ENCODE results near the gene NUDT21. TPM values are rescaled to one million over a fixed set of nuclear protein-coding genes. Genes with fewer than 3 reads are reported as not detected.

The NUDT21 gene
- total and polyA plus RNA-seq, 12 donors, result 9.3 to 74.7 (median 62.5) TPM

DNA sequence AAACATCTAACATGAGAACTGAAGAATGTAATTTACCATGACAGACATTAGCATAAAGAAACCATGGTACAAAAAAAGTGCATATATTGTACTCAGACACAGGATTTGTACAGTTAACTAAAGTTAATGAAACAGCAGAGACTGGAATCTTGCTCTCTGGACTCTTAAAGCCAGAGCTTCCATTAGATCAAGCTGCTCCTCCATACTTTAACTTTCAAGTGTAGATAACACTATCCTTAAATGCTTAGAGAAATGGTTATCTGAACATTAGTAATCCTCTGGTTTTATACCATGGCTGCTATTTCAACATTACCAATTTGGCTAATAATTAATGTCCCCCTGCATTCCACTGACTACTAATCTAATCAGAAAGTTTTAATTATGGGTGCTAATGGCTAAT lies 3.1 kb downstream of the NUDT21 start:
- Histone ChIP-seq H3K9me3 (no peaks in the 10 kb centered on the region), H3K36me3 (peaks cover 0 to 51% (median 13%) of the 10 kb centered on the region in 9 donors), H3K27ac (no peak overlapping the region), H3K4me1 (peaks cover 4 to 45% (median 35%) of the 10 kb centered on the region in 9 donors), H3K4me3 (no peak overlapping the region), H3K27me3 (no peaks in the 10 kb centered on the region)
- DNase-seq (no peak), ATAC-seq (no peak)
- TF ChIP-seq, protein P1, sequence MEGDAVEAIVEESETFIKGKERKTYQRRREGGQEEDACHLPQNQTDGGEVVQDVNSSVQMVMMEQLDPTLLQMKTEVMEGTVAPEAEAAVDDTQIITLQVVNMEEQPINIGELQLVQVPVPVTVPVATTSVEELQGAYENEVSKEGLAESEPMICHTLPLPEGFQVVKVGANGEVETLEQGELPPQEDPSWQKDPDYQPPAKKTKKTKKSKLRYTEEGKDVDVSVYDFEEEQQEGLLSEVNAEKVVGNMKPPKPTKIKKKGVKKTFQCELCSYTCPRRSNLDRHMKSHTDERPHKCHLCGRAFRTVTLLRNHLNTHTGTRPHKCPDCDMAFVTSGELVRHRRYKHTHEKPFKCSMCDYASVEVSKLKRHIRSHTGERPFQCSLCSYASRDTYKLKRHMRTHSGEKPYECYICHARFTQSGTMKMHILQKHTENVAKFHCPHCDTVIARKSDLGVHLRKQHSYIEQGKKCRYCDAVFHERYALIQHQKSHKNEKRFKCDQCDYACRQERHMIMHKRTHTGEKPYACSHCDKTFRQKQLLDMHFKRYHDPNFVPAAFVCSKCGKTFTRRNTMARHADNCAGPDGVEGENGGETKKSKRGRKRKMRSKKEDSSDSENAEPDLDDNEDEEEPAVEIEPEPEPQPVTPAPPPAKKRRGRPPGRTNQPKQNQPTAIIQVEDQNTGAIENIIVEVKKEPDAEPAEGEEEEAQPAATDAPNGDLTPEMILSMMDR (IDR thresholded peaks at IDR 0.05), result no peak
- intact Hi-C loops (cut with DNase I), result no loop called here

DNA sequence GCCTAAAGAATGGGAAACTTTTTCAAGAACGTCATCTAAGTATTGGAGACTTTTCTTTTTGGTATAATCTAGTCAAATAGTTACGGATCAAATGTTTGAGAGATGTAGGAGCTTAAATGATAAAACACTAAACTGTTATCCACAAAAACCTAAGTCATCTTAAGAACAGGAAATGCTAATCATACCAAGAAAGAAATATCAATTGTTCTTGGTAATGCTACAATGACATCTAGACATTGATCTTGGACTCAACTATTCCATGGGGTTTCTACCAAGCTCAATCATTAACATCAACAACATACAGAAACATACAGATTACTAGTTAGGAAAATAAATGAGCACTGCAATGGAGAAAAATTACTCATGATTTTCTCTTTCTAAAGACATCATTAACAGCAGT lies 3.8 kb downstream of the NUDT21 start:
- TF ChIP-seq, protein P1 (IDR thresholded peaks at IDR 0.05), result no peak
- intact Hi-C loops (cut with DNase I), result no loop called here
- Histone ChIP-seq H3K4me1 (peaks cover 4 to 38% (median 28%) of the 10 kb centered on the region in 9 donors), H3K36me3 (peaks cover 0 to 55% (median 13%) of the 10 kb centered on the region in 9 donors), H3K9me3 (no peaks in the 10 kb centered on the region), H3K4me3 (no peak overlapping the region), H3K27ac (no peak overlapping the region), H3K27me3 (no peaks in the 10 kb centered on the region)
- WGBS, 2 donors, result 56 to 69% methylated on average over 2 of the region's 2 CpGs
- ATAC-seq (no peak), DNase-seq (no peak)

DNA sequence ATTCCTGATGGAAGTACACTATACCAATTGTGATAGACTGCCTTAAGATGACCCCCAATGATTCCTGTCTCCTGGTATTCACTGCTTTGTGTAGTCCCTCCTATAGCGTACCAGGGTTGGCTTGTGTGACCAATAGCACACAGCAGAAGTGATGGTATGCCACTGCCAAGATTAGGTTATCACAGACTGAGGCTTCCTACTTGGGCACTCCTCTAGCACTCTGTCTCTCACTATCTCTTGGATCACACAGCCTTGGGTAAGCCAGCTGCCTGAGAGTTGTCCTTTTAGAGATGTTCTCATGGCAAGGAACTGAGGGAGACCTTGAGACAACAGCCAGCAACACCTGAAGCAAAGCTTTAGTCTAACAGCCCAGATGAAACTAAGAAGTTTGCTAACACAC lies 13.1 kb downstream of the NUDT21 start:
- intact Hi-C loops (cut with DNase I), result no loop called here
- H3K4me3 ChIP-seq, result no peak overlapping the region
- H3K4me1 ChIP-seq, result peaks cover 0 to 7% (median 0%) of the 10 kb centered on the region in 9 donors
- H3K27me3 ChIP-seq, result no peaks in the 10 kb centered on the region
- peaks cover 0 to 95% (median 22%) of the 10 kb centered on the region in 9 donors for H3K36me3 ChIP-seq
- TF ChIP-seq, protein P1 (IDR thresholded peaks at IDR 0.05), result no peak
- WGBS, 2 donors, result 91 to 93% methylated on average over 1 of the region's 1 CpG
- ATAC-seq (no peak), DNase-seq (no peak)
- no peak overlapping the region for H3K27ac ChIP-seq
- H3K9me3 ChIP-seq, result no peaks in the 10 kb centered on the region

DNA sequence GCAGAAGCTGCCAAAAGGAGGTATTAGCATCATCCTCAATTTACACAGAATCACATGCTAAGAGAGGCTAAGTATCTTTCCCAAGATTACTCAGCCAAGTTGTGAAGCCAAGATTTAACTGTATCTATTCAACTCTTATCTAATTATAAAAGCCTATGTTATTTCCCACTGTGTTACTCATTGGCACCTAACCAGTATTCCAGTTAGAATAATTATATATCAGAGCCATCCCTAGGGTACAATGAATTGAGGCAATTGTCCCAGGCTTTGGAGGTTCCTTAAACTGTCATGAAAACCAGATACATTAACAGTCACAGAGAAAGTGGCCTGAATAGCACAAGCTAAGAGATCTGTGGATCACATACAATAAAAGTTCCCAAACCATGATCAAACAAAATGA lies 14.9 kb downstream of the NUDT21 start:
- Histone ChIP-seq H3K9me3 (no peaks in the 10 kb centered on the region), H3K36me3 (peaks cover 0 to 98% (median 26%) of the 10 kb centered on the region in 9 donors)

More for the DNA sequence above, 14.9 kb downstream of the NUDT21 start:
- ATAC-seq (no peak), DNase-seq (no peak)
- Histone ChIP-seq H3K27me3 (no peaks in the 10 kb centered on the region), H3K4me3 (no peak overlapping the region), H3K4me1 (peaks cover 0 to 7% (median 0%) of the 10 kb centered on the region in 9 donors), H3K27ac (no peak overlapping the region)
- intact Hi-C loops (cut with DNase I), result no loop called here
- TF ChIP-seq, protein P1 (IDR thresholded peaks at IDR 0.05), result no peak

Measured in heart right ventricle (tissue), 16 donors.